Measurements from ENCODE around the gene S1PR2. TPM values are rescaled to one million over a fixed set of nuclear protein-coding genes. Genes with fewer than 3 reads are reported as not detected.

S1PR2 gene
- total and polyA plus RNA-seq, 2 donors from 2014 or later, result 1.5 to 6.3 TPM

DNA sequence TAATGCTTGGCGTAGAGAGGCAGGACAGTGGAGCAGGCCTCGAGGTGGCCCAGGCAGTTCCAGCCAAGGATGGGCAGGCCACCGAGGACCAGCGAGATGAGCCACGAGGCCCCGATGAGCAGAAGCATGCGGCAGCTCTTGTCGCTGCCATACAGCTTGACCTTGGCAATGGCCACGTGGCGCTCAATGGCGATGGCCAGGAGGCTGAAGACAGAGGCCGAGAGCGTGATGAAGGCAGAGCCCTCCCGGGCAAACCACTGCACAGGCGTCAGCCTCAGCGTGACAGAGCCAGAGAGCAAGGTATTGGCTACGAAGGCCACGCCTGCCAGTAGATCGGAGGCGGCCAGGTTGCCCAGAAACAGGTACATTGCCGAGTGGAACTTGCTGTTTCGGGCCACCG is 6.8 kb downstream of the S1PR2 start:
- TF ChIP-seq CTCF (IDR thresholded peaks at IDR 0.05; ENCODE audit: borderline replicate concordance, extremely low read depth, insufficient read depth), result no peak
- H3K4me1 ChIP-seq (ENCODE audit: control insufficient read depth in 2 of 3, insufficient read depth in 2 of 3, low read depth in 1 of 3, low read length in 3 of 3), result peaks cover 0 to 3% (median 0%) of the 10 kb centered on the region in 3 donors
- intact Hi-C loops (cut with DNase I), result no loop called here
- no peak overlapping the region for H3K4me3 ChIP-seq (ENCODE audit: low read length in 3 of 3)
- no peak for FAIRE-seq
- no peak for DNase-seq
- no peaks in the 10 kb centered on the region for H3K36me3 ChIP-seq (ENCODE audit: control insufficient read depth in 2 of 3, insufficient read depth in 3 of 3, low read length in 3 of 3)
- H3K9ac ChIP-seq (ENCODE audit: low read length in 3 of 3), result no peak overlapping the region
- no peaks in the 10 kb centered on the region for H3K27me3 ChIP-seq (ENCODE audit: control insufficient read depth, insufficient read depth, low read length)
- no peak overlapping the region for H3K27ac ChIP-seq (ENCODE audit: low read depth in 2 of 2, low read length in 2 of 2)
- H3K9me3 ChIP-seq (ENCODE audit: control insufficient read depth in 2 of 3, insufficient read depth in 1 of 3, low read length in 3 of 3), result no peaks in the 10 kb centered on the region

DNA sequence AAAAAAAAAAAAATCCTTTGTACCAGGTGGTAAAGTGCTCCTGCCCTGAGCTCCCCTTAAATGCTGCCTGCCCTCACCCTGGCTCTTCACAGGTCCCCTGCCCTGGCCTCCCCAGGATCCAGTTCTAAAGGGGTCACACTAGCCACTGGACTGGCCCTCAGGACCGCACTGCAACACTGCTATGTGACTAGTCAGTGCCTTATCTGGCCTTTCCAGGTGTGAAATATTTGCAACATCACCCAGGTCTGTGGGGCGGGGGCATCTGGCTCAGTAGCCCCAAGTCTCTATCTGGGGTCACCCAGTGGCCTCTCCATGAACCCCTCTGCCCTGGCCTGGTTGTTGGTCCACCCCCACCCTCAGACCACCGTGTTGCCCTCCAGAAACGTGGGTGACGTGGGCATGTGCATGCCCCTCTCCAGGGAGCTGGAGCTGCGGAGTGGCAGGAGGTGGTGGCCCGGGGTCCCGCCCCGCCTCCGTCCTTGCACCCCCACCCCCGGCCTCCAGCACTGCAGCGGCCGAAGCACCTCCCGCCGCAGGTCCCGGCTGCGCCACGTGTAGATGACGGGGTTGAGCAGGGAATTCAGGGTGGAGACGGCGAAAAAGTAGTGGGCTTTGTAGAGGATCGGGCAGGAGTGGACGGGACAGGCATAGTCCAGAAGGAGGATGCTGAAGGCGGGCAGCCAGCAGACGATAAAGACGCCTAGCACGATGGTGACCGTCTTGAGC is 7.5 kb downstream of the S1PR2 start:
- no peak overlapping the region for H3K9ac ChIP-seq (ENCODE audit: low read length in 3 of 3)
- FAIRE-seq, result no peak
- H3K27ac ChIP-seq (ENCODE audit: low read depth in 2 of 2, low read length in 2 of 2), result no peak overlapping the region
- no peak for TF ChIP-seq CTCF (IDR thresholded peaks at IDR 0.05; ENCODE audit: borderline replicate concordance, extremely low read depth, insufficient read depth)
- H3K36me3 ChIP-seq (ENCODE audit: control insufficient read depth in 2 of 3, insufficient read depth in 3 of 3, low read length in 3 of 3), result no peaks in the 10 kb centered on the region
- intact Hi-C loops (cut with DNase I), result no loop called here
- H3K9me3 ChIP-seq (ENCODE audit: control insufficient read depth in 2 of 3, insufficient read depth in 1 of 3, low read length in 3 of 3), result no peaks in the 10 kb centered on the region
- no peak overlapping the region for H3K4me3 ChIP-seq (ENCODE audit: low read length in 3 of 3)
- DNase-seq, result no peak
- peaks cover 0 to 3% (median 0%) of the 10 kb centered on the region in 3 donors for H3K4me1 ChIP-seq (ENCODE audit: control insufficient read depth in 2 of 3, insufficient read depth in 2 of 3, low read depth in 1 of 3, low read length in 3 of 3)
- no peaks in the 10 kb centered on the region for H3K27me3 ChIP-seq (ENCODE audit: control insufficient read depth, insufficient read depth, low read length)

DNA sequence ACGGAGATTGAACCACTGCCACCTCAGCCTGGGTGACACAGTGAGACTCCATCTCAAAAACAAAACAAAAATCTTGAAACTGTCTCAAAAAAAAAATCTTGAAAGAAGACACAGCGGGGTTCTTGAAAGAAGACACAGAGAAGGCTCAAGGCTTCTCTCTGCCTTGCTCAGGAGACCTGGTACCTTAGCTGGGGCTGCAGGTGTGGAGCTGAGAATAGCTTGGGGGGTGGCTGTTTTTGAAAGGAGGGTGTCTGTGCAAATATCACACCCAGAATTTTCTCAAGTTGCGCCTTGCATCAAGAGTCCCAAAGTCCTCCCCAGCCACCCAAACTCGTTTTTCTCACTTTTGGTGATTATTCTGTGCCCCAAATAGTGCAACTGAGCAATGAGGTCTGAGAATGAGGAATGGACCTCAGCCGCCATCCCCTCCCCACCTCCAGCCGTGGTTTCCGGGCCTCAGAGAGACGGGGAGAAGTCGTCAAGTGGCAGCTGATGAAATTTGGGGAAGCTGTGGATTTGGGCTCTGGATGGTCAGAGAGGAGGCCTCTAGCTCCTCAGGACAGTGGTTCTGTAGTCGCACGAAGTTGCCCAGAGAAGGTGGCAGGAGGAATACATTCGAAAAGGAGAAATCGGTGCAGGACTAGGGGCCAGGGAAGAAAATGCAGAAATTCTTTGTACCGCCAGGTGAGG is 8.8 kb downstream of the S1PR2 start:
- no peak for TF ChIP-seq CTCF (IDR thresholded peaks at IDR 0.05; ENCODE audit: borderline replicate concordance, extremely low read depth, insufficient read depth)
- Histone ChIP-seq H3K9ac (ENCODE audit: low read length in 3 of 3) (no peak overlapping the region), H3K4me1 (ENCODE audit: control insufficient read depth in 2 of 3, insufficient read depth in 2 of 3, low read depth in 1 of 3, low read length in 3 of 3) (peaks cover 0 to 3% (median 0%) of the 10 kb centered on the region in 3 donors), H3K27me3 (ENCODE audit: control insufficient read depth, insufficient read depth, low read length) (no peaks in the 10 kb centered on the region), H3K36me3 (ENCODE audit: control insufficient read depth in 2 of 3, insufficient read depth in 3 of 3, low read length in 3 of 3) (no peaks in the 10 kb centered on the region), H3K27ac (ENCODE audit: low read depth in 2 of 2, low read length in 2 of 2) (no peak overlapping the region), H3K9me3 (ENCODE audit: control insufficient read depth in 2 of 3, insufficient read depth in 1 of 3, low read length in 3 of 3) (no peaks in the 10 kb centered on the region), H3K4me3 (ENCODE audit: low read length in 3 of 3) (no peak overlapping the region)
- no peak for DNase-seq
- intact Hi-C loops (cut with DNase I), result no loop called here
- FAIRE-seq, result no peak

Measured in kidney (tissue), 14 donors.